GM21526 (cell line): Measurements from ENCODE around the gene STK17A.

Experiments used
- ATAC-seq: cut with Tn5 transposase; IDR thresholded peaks from one replicate; pipeline ENCODE4 v1.9.1; 2021; ENCODE audit warnings: moderate library complexity; ENCODE audit not compliant: unreplicated experiment, low FRiP score

STK17A gene

DNA sequence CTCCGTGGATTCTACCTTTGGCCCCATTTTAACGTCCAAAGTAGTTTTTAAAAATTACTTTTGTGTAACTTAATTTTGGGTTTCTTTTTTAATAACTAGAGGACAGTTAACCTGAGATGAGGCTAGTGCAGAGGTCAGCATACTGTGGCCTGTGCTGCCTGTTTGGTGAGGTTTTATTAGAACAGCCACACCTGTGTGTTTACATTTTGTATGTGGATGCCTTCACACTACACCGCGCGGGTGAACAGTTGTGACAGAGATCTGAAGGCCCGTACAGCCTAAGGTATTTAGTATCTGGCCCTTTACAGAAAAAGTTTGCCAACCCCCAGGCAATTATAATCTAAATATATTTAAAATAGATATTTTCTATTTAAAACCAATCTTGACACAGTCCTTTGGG, 46.9 kb downstream of the STK17A start:
- no peak for ATAC-seq

GRCh38 chr7:43630482-43630881, 47.6 kb downstream of the STK17A start:
- no peak for ATAC-seq

GRCh38 chr7:43631559-43631958, 48.7 kb downstream of the STK17A start:
- ATAC-seq: no peak

DNA sequence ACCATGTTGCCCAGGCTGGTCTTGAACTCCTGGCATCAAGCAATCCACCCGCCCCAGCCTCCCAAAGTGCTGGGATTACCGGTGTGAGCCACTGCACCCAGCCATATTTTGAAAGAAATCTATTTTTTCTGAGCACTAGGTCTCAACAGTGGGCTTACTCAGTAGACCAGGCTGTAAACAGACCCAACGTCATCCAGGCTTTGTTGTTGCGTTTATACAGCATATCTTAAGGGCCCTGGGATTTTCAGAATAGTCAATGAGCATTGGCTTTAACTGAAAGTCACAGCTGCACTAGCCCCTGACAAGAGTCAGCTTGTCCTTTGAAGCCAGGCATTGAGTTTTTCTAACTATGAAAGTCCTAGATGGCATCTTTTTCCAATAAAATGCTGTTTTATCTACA, 49.8 kb downstream of the STK17A start:
- no peak for ATAC-seq

DNA sequence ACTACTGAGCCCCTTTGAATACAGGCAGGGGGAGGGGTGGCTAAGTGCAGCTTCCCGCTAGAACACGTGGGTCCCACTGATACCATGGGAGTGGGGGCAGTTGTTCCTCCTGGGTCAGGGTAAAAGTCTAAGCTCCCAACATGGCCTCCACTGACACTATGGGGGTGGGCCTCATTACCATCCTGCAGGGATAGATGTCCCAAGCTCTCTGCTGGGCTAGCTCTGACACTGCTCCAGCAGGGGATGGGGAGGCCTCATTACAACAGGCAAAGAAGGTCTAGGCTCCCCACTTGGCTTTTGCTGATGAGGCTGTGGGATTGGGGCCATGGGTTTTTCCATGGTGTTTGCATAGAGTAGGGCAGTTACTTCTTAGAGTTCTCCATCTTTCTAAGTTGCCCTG, 51.5 kb downstream of the STK17A start:
- no peak for ATAC-seq

DNA sequence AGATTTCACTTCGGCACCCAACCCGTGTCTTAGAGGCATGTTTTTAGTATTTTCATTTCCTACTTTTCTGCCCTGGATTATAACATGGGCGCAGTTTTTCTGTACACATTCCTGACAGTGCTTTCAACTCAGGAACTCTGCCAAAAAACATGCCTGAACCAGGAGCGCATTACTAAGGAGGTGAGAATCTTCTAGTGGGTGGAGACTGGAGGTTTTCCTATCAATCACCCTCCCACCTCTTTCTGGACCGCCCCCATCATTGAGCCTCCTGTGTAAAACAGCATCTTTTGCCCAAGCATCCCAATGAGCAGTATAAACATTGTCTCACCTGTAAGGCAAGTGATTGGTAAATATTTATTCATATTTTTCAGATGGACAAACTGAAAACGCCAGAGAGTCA, 53.2 kb downstream of the STK17A start:
- no peak for ATAC-seq

DNA sequence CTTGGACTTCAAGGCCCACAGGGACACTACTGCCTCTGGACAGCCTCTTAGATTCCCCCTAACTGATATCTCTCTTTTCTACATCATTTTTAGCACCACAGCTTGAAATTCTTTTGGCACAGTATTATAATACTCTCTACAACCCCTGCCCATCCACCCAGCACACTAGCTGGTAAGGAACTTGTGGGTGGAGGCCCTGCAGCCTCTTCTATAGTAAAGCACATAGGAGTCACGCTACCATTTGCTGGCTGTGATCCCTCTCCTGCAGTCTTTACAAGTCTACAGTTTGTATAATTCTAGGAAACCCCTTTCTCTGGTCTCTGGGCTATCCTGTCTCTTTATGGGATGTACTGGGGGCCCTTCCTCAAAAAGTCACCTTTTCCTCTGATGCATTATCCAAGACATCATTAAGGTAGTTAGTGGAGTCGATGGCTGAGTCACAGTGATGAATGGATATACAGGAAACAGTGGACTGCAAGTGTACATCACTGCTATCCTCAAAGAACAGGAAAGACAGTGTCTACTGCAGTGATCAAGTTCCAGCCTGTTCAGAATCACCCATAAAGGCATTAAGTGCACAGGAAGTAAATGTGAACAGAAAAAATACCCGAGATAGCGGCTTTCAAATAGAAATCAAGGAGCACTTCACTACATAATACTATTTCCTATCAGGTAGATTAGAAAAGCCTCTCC, 54.4 kb downstream of the STK17A start:
- no peak for ATAC-seq

- ATAC-seq: no peak
These were observed 57.1 kb downstream of the STK17A start for GRCh38 chr7:43639858-43640491.

DNA sequence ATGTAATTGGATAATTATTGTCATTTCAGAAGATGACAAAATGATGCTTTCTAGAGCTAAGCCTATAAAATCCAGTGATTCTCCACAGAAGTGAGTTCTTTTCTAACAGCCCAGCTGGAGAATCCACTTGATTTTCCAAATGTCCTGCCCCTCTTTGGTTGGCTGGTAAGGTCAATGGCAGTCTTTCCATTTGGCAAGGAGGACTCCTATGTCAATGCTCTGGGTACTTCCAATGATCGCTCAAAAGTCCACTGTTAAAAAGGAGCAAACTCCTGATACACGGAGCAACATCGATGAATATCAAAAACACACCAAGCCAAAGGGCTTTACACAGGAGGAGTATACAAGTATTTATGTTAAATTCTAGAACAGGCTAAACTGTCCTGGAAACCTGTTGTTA, 57.8 kb downstream of the STK17A start:
- ATAC-seq: no peak

GRCh38 chr7:43642897-43643630, 60.2 kb downstream of the STK17A start:
- ATAC-seq: no peak

DNA sequence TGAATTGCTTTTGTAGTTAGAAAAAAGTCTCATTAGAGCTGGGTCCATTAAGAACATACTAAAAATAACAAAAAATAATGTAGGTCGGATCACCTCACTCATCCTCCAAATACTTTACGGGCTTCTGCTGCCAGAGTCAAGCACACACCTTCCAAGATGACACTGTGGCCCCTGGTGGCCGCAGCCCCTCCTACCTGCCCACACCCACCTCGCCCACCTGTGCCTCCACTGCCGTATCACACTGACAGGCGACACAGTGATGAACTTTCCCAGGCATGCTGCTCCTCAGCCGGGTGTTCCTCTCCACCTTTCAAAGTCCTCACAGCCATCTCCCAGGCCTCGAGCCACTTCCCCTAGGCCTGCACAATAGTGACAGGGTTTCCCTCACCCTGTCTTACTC, 60.9 kb downstream of the STK17A start:
- ATAC-seq: no peak

GRCh38 chr7:43645699-43646226, 62.9 kb downstream of the STK17A start:
- no peak for ATAC-seq

DNA sequence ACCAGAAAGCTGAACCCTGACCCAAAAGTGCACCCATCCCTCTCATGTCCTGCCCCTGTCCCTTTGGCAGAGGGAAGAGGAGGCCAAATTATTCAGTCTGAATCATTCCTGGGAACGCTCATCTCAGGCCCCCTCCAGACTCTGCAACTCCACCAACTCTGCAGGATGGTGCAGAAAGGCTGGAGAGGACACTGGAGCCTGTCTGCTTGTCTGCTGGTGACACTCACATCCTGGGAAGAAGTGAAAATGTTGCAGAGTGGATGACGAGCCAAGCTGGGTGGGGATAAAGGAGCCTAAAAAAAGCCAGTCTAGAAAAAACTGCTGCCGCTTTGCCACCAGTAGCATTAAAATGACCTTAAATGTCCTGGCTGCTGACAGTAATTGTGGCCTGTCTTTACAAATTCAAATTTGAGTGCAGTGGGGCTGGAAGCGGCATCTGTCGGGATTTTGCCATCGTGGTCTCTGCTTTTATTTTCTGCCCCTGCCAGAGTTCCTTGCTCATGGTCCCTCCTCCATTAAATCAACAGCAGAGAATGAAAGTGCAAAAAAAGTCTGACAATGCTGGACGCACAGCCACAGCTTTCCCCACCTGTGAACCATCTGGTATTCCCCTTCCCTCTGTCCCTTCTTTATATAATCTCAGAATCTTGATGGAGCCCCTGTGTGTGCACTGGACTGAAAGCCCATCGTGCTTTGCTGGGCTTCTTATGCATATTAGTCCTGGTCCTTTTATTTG, 63.9 kb downstream of the STK17A start:
- no peak for ATAC-seq

DNA sequence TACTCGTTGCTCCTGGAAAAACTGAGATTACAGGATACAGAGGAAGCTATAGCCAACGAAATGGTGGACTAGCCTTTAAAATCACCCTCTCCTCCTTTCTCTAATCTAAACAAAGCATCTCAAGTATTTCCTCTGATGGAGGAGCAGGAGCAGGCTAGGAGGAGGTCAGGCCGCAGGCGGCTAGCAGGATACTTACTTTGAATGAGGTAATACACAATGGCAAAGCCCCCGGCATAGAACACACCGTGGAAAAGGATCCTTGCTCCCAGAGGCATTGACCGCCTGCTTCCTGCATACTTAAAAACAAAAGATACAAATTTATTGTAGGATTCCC, 64.4 kb downstream of the STK17A start:
- ATAC-seq: no peak

DNA sequence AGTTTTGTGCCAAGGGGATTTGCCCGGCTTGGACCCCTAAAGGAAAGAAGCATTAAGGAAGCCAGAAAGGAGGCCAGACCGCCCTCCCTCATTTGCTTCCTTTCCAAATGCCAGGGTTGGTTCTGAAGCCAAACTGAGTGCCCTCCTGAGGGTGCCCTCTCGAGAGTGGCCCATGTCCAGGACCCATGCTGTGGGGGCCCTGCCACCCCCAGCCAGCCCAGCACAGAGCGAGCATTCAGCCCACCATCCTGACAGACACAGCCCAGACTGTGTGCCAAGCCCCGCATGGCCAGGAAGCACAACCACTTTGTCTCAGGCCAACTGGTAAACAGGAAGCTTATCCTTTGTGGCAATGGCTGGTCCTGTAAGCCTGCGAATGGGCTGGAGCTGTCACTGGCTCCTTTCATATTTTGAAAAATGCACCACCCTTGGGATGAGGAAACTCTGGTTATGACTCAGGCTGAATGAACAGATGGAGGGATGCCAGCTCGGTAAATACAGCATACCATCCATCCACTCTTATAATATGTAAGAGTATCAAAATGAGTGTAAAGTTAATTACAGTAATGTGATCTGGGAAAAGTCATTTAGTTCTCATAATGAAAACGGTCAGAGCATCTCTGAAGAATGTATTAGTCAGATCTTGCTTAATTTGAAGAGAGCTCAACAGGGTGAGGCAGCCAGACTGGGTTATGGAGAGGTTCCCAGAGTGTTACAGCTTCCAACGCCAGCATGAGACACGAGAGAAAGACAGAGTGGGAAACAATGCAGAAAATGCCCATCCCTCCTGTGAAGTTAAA, 65.0 kb downstream of the STK17A start:
- ATAC-seq: no peak

- peak; percentile 49 for ATAC-seq
These were observed 65.8 kb downstream of the STK17A start for GRCh38 chr7:43648473-43649406.

DNA sequence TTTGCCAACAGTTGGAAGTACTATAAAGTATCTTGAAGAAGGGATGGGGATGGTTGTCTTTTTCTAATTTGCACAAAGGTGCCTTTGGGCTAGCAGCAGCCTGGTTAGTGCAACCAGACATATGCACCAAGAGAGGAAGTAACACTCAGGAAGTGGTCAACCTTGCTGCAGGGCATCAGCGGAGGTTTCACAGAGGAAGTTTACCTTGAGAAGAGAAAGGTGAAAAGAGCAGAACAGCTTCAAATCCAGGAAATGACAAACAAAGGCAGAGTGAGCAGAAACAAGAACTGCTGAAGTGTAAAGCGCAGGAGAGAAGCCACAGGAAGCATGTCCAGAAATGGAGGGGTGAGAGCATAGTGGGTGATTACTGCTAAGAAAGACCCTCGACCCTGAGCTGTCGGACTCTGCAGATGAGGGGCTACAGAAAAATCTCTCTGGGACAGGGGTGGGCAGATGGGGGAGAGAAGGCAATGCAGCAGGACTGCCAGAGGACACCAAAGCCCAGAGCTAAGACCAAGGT, 66.9 kb downstream of the STK17A start:
- peak; percentile 71 for ATAC-seq

DNA sequence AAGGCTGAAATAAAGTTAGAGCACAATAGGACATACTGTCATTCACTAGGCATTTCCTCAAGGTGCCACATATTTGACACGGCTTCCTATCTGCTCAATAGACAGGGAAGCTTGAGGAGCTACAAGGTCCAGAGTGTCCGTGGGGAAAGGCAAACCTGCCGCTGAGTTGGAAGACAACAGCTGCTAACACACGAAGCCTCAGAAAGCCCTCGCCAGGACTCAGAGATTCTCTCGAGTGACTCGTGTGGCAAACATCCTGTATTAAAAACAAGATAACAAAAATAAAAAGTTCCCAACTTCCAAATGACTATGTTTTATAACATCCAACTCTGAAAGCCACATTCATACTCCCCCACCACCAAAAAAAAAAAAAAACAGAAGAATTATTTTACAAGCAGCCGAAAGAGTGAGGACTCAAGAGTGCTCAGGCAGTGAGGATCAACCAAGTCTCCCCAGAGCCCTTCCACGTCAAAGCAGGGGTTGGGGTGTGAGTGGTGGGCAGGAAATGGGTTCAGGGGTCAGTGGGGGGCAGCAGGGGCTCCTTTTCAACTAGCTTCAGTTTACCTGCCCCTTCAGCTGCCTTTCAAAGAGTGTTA, 67.6 kb downstream of the STK17A start:
- ATAC-seq: no peak

DNA sequence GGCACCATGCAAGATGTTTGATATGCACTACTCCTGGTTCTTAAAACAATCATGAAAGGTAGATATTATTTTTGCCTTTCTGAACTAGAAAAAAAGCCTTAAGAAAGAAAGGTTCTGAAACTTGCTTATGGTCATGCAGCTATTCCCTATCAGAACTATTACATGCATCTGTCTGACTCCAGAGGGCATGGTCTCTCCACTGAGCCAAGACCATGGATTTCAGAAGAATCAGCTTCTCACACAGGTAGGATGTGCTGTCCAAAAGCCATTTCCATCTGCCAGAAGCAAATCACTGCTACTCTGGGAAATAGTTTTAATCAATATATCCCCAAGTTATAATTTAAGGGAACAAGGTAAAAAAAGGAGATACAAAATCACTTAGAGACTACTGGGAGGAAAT, 69.5 kb downstream of the STK17A start:
- ATAC-seq: no peak
